ENCODE results near the gene HOOK2. TPM values are rescaled to one million over a fixed set of nuclear protein-coding genes. Genes with fewer than 3 reads are reported as not detected.

Gene HOOK2
- total and polyA plus RNA-seq, 2 of the 8 experiments (the other 6 are each of a cell fraction or from before 2014, with no cell fraction given): 23.8 to 63.2 TPM

- no peak for TF ChIP-seq CHD7 (IDR thresholded peaks at IDR 0.05; ENCODE audit: insufficient replicate concordance, low read length)
- TF ChIP-seq EP300 (IDR thresholded peaks at IDR 0.05; ENCODE audit: borderline replicate concordance in 1 of 2, low read depth in 2 of 2, low read length in 2 of 2): no peak
- no peak for TF ChIP-seq JUND (IDR thresholded peaks at IDR 0.05; ENCODE audit: low read length)
- no peak for TF ChIP-seq HDAC6 (IDR thresholded peaks at IDR 0.05; ENCODE audit: low read depth, low read length)
- no peak for TF ChIP-seq ASH2L (IDR thresholded peaks at IDR 0.05; ENCODE audit: low read length)
- TF ChIP-seq ZNF274 (IDR thresholded peaks at IDR 0.05; ENCODE audit: borderline replicate concordance, extremely low read depth, low read length): no peak
- no peak for TF ChIP-seq TEAD4 (IDR thresholded peaks at IDR 0.05; ENCODE audit: low read depth, low read length)
- TF ChIP-seq BCL11A (IDR thresholded peaks at IDR 0.05; ENCODE audit: low read depth in 2 of 2, low read length in 2 of 2): no peak
- TF ChIP-seq NRF1 (IDR thresholded peaks at IDR 0.05; ENCODE audit: low read depth, low read length): no peak
- peak; percentile 71; the same call in 1 of the 2 replicates for TF ChIP-seq TCF12 (IDR thresholded peaks at IDR 0.05; ENCODE audit: low read depth, low read length)
Measured at GRCh38 chr19:12788682-12789097, 13.3 kb upstream of the HOOK2 start (continued).
